Measurements from ENCODE around the gene SSBP3.
"Not testable (repeated sequence)": the region's sequence is repeated elsewhere in the genome, so short reads cannot be mapped to it uniquely, and the experiment has no call there.

Gene SSBP3

DNA sequence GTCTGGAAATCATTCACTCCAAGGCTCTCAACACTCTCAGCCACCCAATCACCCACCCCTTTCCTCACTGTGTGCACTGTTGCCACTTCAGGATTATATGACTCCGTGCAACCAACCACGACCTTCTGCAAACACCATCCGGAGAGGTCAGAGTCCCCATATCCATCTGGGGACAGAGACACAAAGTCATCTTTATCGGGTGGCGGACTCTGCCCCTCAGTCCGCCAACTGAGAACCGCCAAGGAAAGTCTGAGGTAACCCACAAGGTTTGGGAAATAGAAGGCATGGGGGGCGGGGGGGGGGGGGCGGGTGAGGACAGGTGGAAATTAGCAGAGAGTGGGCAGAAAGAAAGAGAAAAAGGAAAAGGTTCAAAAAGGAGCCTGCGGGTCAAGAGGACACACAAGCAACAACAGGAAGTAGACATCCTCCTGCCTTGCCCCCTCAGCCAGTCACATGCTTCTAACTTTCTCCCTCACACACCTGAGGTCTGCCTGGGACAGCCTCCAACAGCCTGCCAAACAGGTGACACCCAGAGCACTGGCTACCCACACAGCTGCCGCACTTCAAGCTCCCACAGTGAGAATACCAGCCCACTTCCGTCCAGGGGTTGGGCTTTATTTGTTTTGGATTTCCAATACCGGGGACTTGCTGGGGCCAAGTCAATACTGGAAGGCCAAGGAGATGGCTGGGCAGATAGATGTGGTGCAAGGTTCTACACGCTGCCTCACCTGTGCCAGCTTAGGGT lies 58.1 kb downstream of the SSBP3 start:
- peaks cover 98% of the 10 kb centered on the region for H4K20me1 ChIP-seq
- H3K27ac ChIP-seq, result no peak overlapping the region
- H3K4me3 ChIP-seq, result no peak overlapping the region
- H3K27me3 ChIP-seq, result no peaks in the 10 kb centered on the region
- TF ChIP-seq Cebpa-rat (IDR thresholded peaks at IDR 0.05), result no peak
- H3K4me1 ChIP-seq, result no peaks in the 10 kb centered on the region
- H3K36me3 ChIP-seq, result peaks cover 82% of the 10 kb centered on the region
- H3K9ac ChIP-seq, result no peak overlapping the region
- H3K4me2 ChIP-seq, result no peak overlapping the region
- no peaks in the 10 kb centered on the region for H3K9me3 ChIP-seq

GRCh38 chr1:54347261-54347954 lies 58.8 kb downstream of the SSBP3 start:
- H4K20me1 ChIP-seq, result peaks cover 98% of the 10 kb centered on the region
- no peak overlapping the region for H3K27ac ChIP-seq
- H3K9ac ChIP-seq, result no peak overlapping the region
- H3K36me3 ChIP-seq, result peaks cover 80% of the 10 kb centered on the region
- no peak for TF ChIP-seq Cebpa-rat (IDR thresholded peaks at IDR 0.05)
- no peak overlapping the region for H3K4me3 ChIP-seq
- H3K4me2 ChIP-seq, result no peak overlapping the region
- no peaks in the 10 kb centered on the region for H3K9me3 ChIP-seq
- H3K4me1 ChIP-seq, result no peaks in the 10 kb centered on the region
- H3K27me3 ChIP-seq, result no peaks in the 10 kb centered on the region

DNA sequence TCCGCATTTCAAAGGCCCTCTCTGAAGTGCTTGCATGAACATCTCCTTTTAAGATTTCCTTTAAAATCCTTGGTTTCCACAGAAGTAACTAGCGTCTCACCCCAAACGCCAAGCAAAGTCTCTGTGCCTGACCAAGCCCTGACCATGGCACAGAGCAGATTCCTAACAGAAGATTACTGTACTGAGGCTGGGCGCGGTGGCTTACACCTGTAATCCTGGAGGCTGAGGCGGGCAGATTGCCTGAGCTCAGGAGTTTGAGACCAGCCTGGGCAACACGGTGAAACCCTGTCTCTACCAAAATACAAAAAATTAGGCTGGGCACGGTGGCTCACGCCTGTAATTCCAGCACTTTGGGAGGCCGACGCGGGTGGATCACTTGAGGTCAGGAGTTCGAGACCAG lies 60.6 kb downstream of the SSBP3 start:
- Histone ChIP-seq H4K20me1 (peaks cover 98% of the 10 kb centered on the region), H3K36me3 (peaks cover 83% of the 10 kb centered on the region)
- H3K4me1 ChIP-seq, H3K27ac ChIP-seq, H3K9ac ChIP-seq, H3K9me3 ChIP-seq, H3K27me3 ChIP-seq, H3K4me3 ChIP-seq, H3K4me2 ChIP-seq: not testable (repeated sequence)

DNA sequence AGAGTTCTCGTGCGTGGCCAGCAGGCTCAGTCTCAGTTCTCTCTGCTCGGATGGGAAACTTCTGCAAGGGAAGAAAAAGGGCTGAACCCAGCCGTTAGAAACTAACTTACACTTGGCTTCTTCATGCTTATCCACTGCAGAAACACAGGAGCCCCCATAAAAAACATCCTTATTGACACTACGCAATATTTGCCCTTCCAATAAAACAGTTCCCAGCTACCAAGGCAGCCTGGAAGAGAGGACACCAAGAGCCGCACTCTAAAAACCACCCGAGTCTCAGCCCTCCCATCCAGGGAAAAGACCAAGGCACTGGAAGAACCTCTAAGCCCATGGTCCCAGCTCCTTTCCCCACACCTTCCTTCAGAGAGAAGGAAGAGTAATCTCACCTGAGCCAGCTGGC lies 61.1 kb downstream of the SSBP3 start:
- H3K27me3 ChIP-seq, result no peaks in the 10 kb centered on the region
- no peak overlapping the region for H3K9ac ChIP-seq
- H3K36me3 ChIP-seq, result peaks cover 80% of the 10 kb centered on the region
- no peak overlapping the region for H3K4me2 ChIP-seq
- no peaks in the 10 kb centered on the region for H3K9me3 ChIP-seq
- no peak for TF ChIP-seq Cebpa-rat (IDR thresholded peaks at IDR 0.05)
- peaks cover 98% of the 10 kb centered on the region for H4K20me1 ChIP-seq
- no peak overlapping the region for H3K27ac ChIP-seq
- no peak overlapping the region for H3K4me3 ChIP-seq
- H3K4me1 ChIP-seq, result no peaks in the 10 kb centered on the region

DNA sequence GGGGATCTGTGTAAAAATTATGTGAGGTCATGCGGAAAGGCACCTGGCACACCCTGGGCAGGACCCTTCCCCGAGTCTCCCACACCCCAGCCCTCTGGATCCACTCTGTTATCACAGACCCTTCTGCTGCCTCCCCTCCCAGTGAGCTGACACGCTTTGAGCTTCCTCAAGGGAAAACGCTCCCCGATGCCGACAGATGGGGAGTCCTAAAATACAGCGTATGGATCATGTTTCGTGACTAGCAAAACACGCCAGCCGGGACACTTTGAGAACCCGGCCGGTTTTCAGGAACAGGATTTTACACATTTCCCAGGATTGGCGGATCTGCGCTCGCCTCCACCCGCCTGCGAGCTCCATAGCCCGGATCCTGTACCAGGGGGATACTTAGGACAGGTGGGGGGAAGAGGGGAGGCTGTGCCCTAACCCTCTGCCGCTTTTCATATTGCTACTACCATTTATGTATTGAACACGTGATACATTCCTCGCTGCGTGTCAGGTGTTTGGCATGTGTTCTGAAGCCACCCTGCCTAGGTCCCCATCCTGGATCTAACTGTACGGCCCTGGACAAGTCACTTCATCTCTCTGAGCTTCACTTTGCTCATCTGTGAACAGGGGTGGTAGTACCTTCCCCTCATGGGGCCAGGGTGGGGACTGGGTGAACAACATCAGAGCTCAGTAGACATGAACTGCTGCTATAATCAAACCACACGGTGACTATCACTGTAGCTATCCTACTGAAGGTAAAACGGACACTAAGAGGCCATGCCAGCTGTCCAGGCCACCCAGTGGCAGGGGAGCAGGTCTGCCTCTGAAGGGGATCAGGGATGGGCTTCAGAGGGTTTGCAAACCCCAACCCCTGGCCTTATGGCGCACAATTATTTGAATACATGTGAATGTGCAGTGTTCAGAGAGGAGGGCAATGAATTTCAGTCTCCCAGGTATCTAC lies 63.2 kb downstream of the SSBP3 start:
- Histone ChIP-seq H4K20me1 (peaks cover 99% of the 10 kb centered on the region), H3K27ac (no peak overlapping the region)

GRCh38 chr1:54342288-54342687 lies 63.9 kb downstream of the SSBP3 start:
- Histone ChIP-seq H3K4me1 (peaks cover 18% of the 10 kb centered on the region), H3K4me2 (no peak overlapping the region), H3K9me3 (no peaks in the 10 kb centered on the region), H3K27ac (no peak overlapping the region), H3K4me3 (no peak overlapping the region), H3K9ac (no peak overlapping the region), H3K36me3 (peaks cover 74% of the 10 kb centered on the region), H3K27me3 (no peaks in the 10 kb centered on the region), H4K20me1 (peaks cover 100% of the 10 kb centered on the region)
- TF ChIP-seq Cebpa-rat (IDR thresholded peaks at IDR 0.05), result no peak

More for the DNA sequence above, 63.2 kb downstream of the SSBP3 start:
- Histone ChIP-seq H3K9ac (no peak overlapping the region), H3K9me3 (no peaks in the 10 kb centered on the region), H3K36me3 (peaks cover 74% of the 10 kb centered on the region), H3K4me1 (peaks cover 11% of the 10 kb centered on the region), H3K4me2 (no peak overlapping the region), H3K4me3 (no peak overlapping the region), H3K27me3 (no peaks in the 10 kb centered on the region)
- TF ChIP-seq Cebpa-rat (IDR thresholded peaks at IDR 0.05), result no peak

- peaks cover 76% of the 10 kb centered on the region for H3K36me3 ChIP-seq
- peaks cover 100% of the 10 kb centered on the region for H4K20me1 ChIP-seq
- H3K4me3 ChIP-seq, result no peak overlapping the region
- no peak overlapping the region for H3K9ac ChIP-seq
- no peaks in the 10 kb centered on the region for H3K27me3 ChIP-seq
- no peak overlapping the region for H3K4me2 ChIP-seq
- H3K27ac ChIP-seq, result no peak overlapping the region
- no peaks in the 10 kb centered on the region for H3K9me3 ChIP-seq
- no peak for TF ChIP-seq Cebpa-rat (IDR thresholded peaks at IDR 0.05)
- peaks cover 24% of the 10 kb centered on the region for H3K4me1 ChIP-seq
These were observed 64.4 kb downstream of the SSBP3 start for GRCh38 chr1:54341763-54342162.

DNA sequence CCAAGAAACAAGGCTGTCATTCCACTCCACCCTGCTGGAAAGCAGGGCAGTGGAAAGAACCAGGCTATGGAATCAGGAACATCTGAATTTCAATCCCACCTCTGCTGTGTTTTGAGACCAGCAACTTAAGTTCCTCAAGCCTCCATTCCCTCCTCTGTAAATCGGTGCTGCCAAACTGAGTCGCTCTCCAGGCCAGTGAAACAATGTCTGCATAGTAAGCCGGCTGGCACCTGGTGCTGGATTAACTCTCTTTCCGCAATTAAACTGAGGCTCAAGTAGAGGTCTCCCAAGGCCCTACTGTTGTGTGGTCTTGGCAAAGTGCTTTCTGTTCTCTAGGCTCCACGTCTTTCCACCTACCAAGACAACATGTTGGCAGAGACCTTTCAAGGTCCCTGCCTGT lies 65.3 kb downstream of the SSBP3 start:
- peaks cover 100% of the 10 kb centered on the region for H4K20me1 ChIP-seq
- H3K27me3 ChIP-seq, result no peaks in the 10 kb centered on the region
- peaks cover 84% of the 10 kb centered on the region for H3K36me3 ChIP-seq
- H3K9me3 ChIP-seq, result no peaks in the 10 kb centered on the region
- no peak for TF ChIP-seq Cebpa-rat (IDR thresholded peaks at IDR 0.05)
- H3K4me1 ChIP-seq, result peaks cover 27% of the 10 kb centered on the region
- no peak overlapping the region for H3K9ac ChIP-seq
- no peak overlapping the region for H3K4me2 ChIP-seq
- H3K4me3 ChIP-seq, result no peak overlapping the region
- H3K27ac ChIP-seq, result no peak overlapping the region

GRCh38 chr1:54340434-54340833 lies 65.8 kb downstream of the SSBP3 start:
- H3K4me1 ChIP-seq, result peaks cover 27% of the 10 kb centered on the region
- no peaks in the 10 kb centered on the region for H3K27me3 ChIP-seq
- no peak overlapping the region for H3K4me2 ChIP-seq
- no peak overlapping the region for H3K9ac ChIP-seq
- peaks cover 87% of the 10 kb centered on the region for H3K36me3 ChIP-seq
- no peak for TF ChIP-seq Cebpa-rat (IDR thresholded peaks at IDR 0.05)
- peaks cover 100% of the 10 kb centered on the region for H4K20me1 ChIP-seq
- H3K4me3 ChIP-seq, result no peak overlapping the region
- no peaks in the 10 kb centered on the region for H3K9me3 ChIP-seq
- no peak overlapping the region for H3K27ac ChIP-seq
